DOHH2 (cell line): ENCODE data around the gene BLACAT1.

Experiments
- CTCF ChIP-seq: fragments of 200-600 bp; sonication (generic); IDR thresholded peaks from one replicate; pipeline ENCODE4 v1.5.1; 2014; ENCODE audit warnings: antibody characterized with exemption, mild to moderate bottlenecking, low read depth, low read length; ENCODE audit not compliant: poor library complexity, severe bottlenecking
- EZH2phosphoT487 ChIP-seq: fragments of 200-600 bp; sonication (generic); IDR thresholded peaks from 2 replicates; pipeline ENCODE4 v1.6.1; 2017; ENCODE audit warnings: borderline replicate concordance, mild to moderate bottlenecking, antibody characterized with exemption, low read length, moderate library complexity, mixed read lengths

GRCh38 chr1:205435578-205436573, 20.0 kb downstream of the BLACAT1 start:
- TF ChIP-seq CTCF (no peak), EZH2phosphoT487 (no peak)
